Erythroblast (primary cell): ENCODE data around the gene SNX19.

Experiments
- GATA1 ChIP-seq: IDR thresholded peaks from 2 replicates; pipeline ENCODE4 v1.6.1; 2011; ENCODE audit warnings: low read depth, mild to moderate bottlenecking, control low read depth, low read length, moderate library complexity
- POLR2A ChIP-seq: IDR thresholded peaks from 2 replicates; pipeline ENCODE4 v1.6.1; 2011; ENCODE audit warnings: mild to moderate bottlenecking, low read length

DNA sequence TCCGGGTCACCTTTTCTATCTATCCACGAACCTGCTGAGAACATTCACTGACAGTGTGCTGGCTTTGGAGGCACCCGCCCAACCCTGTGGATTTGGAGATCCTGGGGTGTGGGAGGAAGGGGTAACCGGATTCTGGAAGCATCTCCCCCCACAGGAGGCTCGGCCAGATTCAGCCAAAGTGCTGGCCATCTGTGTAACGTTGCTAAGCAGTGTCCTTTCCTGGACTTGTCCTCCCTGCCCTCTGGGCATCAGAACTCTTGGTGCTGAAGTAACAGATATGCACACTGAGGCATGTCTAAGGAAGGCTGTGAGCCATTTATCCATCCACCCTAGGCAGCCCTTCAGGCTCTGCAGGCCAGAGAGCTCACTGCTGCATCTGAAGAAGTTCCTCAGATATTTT, 85.7 kb downstream of the SNX19 start:
- TF ChIP-seq POLR2A = no peak
- TF ChIP-seq GATA1 = no peak
